OCI-LY1 (cell line): ENCODE measurements around the gene SHMT1.

Experiments
- H2AFZ ChIP-seq: fragments of 200-600 bp; sonication (generic), shearing (Covaris generic); 2 replicates; pipeline ENCODE4 v1.6.0; 2014; ENCODE audit warnings: antibody characterized with exemption, mild to moderate bottlenecking, low read length
- H3F3A ChIP-seq: fragments of 200-600 bp; sonication (generic), shearing (Covaris generic); 2 replicates; pipeline ENCODE4 v1.6.0; 2014; ENCODE audit warnings: mild to moderate bottlenecking, antibody characterized with exemption, low read length, moderate library complexity; ENCODE audit not compliant: insufficient read depth
- H3K27ac ChIP-seq: fragments of 200-600 bp; sonication (generic); 2 replicates; pipeline ENCODE4 v1.5.1; 2014; ENCODE audit warnings: low read length, mixed run types, mild to moderate bottlenecking, low read depth; ENCODE audit not compliant: poor library complexity, severe bottlenecking
- H3K27me3 ChIP-seq: fragments of 200-600 bp; sonication (generic); 2 replicates; pipeline ENCODE4 v1.6.0; 2014; ENCODE audit warnings: antibody characterized with exemption, mild to moderate bottlenecking, low read length, moderate library complexity; ENCODE audit not compliant: insufficient read depth
- H3K36me3 ChIP-seq: fragments of 200-600 bp; sonication (generic); 2 replicates; pipeline ENCODE4 v1.6.1; 2014; ENCODE audit warnings: mild to moderate bottlenecking, antibody characterized with exemption, low read length, moderate library complexity, mixed read lengths; ENCODE audit not compliant: insufficient read depth
- H3K4me1 ChIP-seq: fragments of 200-600 bp; sonication (generic); 2 replicates; pipeline ENCODE4 v1.5.1; 2014; ENCODE audit warnings: mild to moderate bottlenecking, low read length, moderate library complexity; ENCODE audit not compliant: insufficient read depth, severe bottlenecking
- H3K4me2 ChIP-seq: fragments of 200-600 bp; sonication (generic), shearing (Covaris generic); 2 replicates; pipeline ENCODE4 v1.6.1; 2014; ENCODE audit warnings: low read length
- H3K4me3 ChIP-seq: fragments of 200-600 bp; sonication (generic); 2 replicates; pipeline ENCODE4 v1.5.1; 2014; ENCODE audit warnings: low read length, low read depth, mild to moderate bottlenecking, mixed read lengths; ENCODE audit not compliant: poor library complexity, severe bottlenecking
- H3K79me2 ChIP-seq: fragments of 200-600 bp; shearing (Covaris generic); 2 replicates; pipeline ENCODE4 v1.6.1; 2016; ENCODE audit warnings: mixed run types, low read length, mixed read lengths; ENCODE audit not compliant: insufficient read depth
- H3K9ac ChIP-seq: fragments of 200-600 bp; sonication (generic), shearing (Covaris generic); 2 replicates; pipeline ENCODE4 v1.6.1; 2014; ENCODE audit warnings: mild to moderate bottlenecking, low read length, mixed read lengths
- H3K9me2 ChIP-seq: fragments of 200-600 bp; sonication (generic), shearing (Covaris generic); 2 replicates; pipeline ENCODE4 v1.6.1; 2014; ENCODE audit warnings: low read depth, mild to moderate bottlenecking, low read length, mixed read lengths
- H3K9me3 ChIP-seq: fragments of 200-600 bp; shearing (Covaris generic); 2 replicates; pipeline ENCODE4 v1.6.1; 2014; ENCODE audit warnings: low read length, mixed read lengths
- H4K20me1 ChIP-seq: fragments of 200-600 bp; sonication (generic), shearing (Covaris generic); 2 replicates; pipeline ENCODE4 v1.6.0; 2016; ENCODE audit warnings: mild to moderate bottlenecking, low read length; ENCODE audit not compliant: insufficient read depth
- EZH2 ChIP-seq: fragments of 200-600 bp; sonication (generic), shearing (Covaris generic); IDR thresholded peaks from 2 replicates; pipeline ENCODE4 v1.8.0; 2017; ENCODE audit warnings: borderline replicate concordance, mixed run types, mild to moderate bottlenecking, antibody characterized with exemption, low read length, moderate library complexity, mixed read lengths
- TF ChIP-seq, protein P1 (sequence below): fragments of 200-600 bp; sonication (generic), shearing (Covaris generic); IDR thresholded peaks from 2 replicates; pipeline ENCODE4 v1.5.1; 2017; ENCODE audit warnings: mild to moderate bottlenecking, antibody characterized with exemption, low read length, moderate library complexity, mixed read lengths

Gene SHMT1

DNA sequence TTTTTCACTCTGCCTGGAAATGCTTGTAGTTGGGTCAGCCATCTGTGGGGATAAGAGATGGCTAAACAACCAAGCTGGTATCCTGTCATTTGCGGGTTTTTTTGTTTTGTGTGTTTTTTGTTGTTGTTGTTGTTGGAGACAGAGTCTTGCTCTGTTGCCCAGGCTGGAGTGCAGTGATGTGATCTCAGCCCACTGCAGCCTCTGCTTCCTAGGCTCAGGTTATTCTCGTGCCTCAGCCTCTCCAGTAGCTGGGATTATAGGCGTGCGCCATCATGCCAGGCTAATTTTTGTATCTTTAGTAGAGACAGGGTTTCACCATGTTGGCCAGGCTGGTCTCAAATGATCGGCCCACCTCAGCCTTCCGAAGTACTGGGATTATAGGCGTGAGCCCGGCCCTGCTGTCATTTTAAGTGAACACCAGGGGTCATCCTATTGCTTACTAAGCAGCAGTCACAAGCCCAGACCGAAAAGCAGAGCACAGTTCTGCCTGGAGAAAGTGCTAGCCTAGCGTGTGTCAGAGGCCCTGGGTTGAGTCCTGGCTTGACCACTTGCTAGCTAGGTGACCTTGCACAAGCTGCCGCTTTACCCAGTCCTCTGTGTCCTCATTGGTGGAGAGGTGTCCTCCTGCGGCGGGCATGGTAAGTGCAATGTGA is 43.6 kb downstream of the SHMT1 start:
- H3K36me3 ChIP-seq: peaks cover 45% of the 10 kb centered on the region

DNA sequence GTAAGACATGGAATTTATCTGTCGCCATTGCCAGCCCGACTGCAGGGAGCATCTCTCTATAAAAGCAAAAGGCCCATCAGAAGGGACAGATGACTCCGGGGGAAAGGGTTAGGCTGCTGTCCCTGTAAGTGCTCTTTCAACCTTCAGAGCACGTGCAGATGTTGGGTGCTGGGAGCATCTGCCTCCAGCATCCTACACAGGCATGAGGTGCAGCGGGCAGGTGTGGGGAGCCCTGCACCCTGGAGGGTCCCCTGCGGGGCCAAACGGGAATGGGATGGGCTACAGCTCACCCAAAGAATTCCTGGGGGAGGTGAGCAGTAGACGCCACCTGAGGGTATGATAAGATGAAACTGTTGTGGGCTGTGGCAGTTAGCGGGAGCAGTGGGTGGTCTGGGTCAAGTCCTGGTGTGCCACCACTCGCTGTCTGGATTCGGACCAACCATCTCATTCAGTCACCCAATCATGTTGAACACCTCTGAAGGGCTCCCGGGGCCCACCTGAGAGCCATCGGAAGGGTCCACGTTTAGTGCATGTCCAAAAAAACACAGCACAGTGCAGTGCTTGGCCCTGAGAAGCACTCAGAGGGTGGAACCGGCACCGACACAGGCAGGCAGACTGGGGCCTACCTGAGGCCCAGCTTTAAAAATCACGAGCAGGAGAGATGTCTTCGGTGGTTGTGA is 44.4 kb downstream of the SHMT1 start:
- Histone ChIP-seq H3K27me3 (no peaks in the 10 kb centered on the region), H2AFZ (no peak overlapping the region), H3K27ac (no peak overlapping the region), H4K20me1 (no peaks in the 10 kb centered on the region), H3K4me2 (peak overlapping the region; percentile 60; the same call in 1 of the 2 replicates), H3K4me1 (peaks cover 59% of the 10 kb centered on the region), H3K9ac (peak overlapping the region; percentile 15; the same call in 1 of the 2 replicates), H3K9me3 (no peaks in the 10 kb centered on the region), H3K36me3 (peaks cover 38% of the 10 kb centered on the region; the same call in 1 of the 2 replicates), H3K4me3 (peak overlapping the region; percentile 39), H3K79me2 (peaks cover 25% of the 10 kb centered on the region), H3F3A (no peaks in the 10 kb centered on the region), H3K9me2 (no peaks in the 10 kb centered on the region)
- TF ChIP-seq, protein P1, sequence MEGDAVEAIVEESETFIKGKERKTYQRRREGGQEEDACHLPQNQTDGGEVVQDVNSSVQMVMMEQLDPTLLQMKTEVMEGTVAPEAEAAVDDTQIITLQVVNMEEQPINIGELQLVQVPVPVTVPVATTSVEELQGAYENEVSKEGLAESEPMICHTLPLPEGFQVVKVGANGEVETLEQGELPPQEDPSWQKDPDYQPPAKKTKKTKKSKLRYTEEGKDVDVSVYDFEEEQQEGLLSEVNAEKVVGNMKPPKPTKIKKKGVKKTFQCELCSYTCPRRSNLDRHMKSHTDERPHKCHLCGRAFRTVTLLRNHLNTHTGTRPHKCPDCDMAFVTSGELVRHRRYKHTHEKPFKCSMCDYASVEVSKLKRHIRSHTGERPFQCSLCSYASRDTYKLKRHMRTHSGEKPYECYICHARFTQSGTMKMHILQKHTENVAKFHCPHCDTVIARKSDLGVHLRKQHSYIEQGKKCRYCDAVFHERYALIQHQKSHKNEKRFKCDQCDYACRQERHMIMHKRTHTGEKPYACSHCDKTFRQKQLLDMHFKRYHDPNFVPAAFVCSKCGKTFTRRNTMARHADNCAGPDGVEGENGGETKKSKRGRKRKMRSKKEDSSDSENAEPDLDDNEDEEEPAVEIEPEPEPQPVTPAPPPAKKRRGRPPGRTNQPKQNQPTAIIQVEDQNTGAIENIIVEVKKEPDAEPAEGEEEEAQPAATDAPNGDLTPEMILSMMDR: no peak
- no peak for TF ChIP-seq EZH2

More for the DNA sequence above, 43.6 kb downstream of the SHMT1 start:
- TF ChIP-seq, protein P1: peak; percentile 61
- TF ChIP-seq EZH2: no peak
- no peak overlapping the region for H3K27ac ChIP-seq
- peaks cover 59% of the 10 kb centered on the region for H3K4me1 ChIP-seq
- H3K79me2 ChIP-seq: peaks cover 20% of the 10 kb centered on the region
- H3K9me3 ChIP-seq: no peaks in the 10 kb centered on the region
- H3K27me3 ChIP-seq: no peaks in the 10 kb centered on the region
- H3K9me2 ChIP-seq: no peaks in the 10 kb centered on the region
- H3K9ac ChIP-seq: peak overlapping the region; percentile 15; the same call in 1 of the 2 replicates
- peak overlapping the region; percentile 60 for H3K4me2 ChIP-seq
- no peaks in the 10 kb centered on the region for H4K20me1 ChIP-seq
- H3K4me3 ChIP-seq: peak overlapping the region; percentile 39
- no peaks in the 10 kb centered on the region for H3F3A ChIP-seq
- no peak overlapping the region for H2AFZ ChIP-seq

DNA sequence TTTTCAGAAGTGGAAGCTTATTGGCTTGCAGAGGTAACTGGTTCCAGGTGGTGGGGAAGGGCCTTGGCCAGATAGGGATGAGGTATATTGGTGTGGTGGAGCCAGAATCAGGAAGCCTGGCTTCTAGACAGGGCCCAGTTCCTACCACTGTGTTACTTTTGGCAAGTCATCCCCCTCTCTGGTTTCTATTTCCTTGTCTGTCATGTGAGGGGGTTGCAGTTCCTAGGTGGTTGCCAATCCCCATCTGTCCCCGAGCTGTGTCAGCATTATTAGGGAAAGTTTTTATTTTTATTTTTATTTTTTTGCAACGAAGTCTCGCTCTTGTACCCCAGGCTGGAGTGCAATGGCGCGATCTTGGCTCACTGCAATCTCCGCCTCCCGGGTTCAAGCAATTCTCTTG is 45.2 kb downstream of the SHMT1 start:
- no peaks in the 10 kb centered on the region for H3F3A ChIP-seq
- no peaks in the 10 kb centered on the region for H3K27me3 ChIP-seq
- no peak overlapping the region for H2AFZ ChIP-seq
- H3K27ac ChIP-seq: no peak overlapping the region
- peak overlapping the region; percentile 56 for H3K4me2 ChIP-seq
- peaks cover 33% of the 10 kb centered on the region for H3K79me2 ChIP-seq
- no peaks in the 10 kb centered on the region for H3K9me2 ChIP-seq
- H3K4me3 ChIP-seq: peak overlapping the region; percentile 10
- peaks cover 66% of the 10 kb centered on the region for H3K4me1 ChIP-seq
- H3K36me3 ChIP-seq: peaks cover 41% of the 10 kb centered on the region; the same call in 1 of the 2 replicates
- TF ChIP-seq, protein P1: no peak
- TF ChIP-seq EZH2: no peak
- H3K9me3 ChIP-seq: no peaks in the 10 kb centered on the region
- no peak overlapping the region for H3K9ac ChIP-seq
- no peaks in the 10 kb centered on the region for H4K20me1 ChIP-seq
